Measurements from ENCODE around the gene ZNF598. TPM values are rescaled to one million over a fixed set of nuclear protein-coding genes. Genes with fewer than 3 reads are reported as not detected.

Gene ZNF598
- total and polyA plus RNA-seq, 7 donors = 12.8 to 57.0 (median 20.3) TPM

DNA sequence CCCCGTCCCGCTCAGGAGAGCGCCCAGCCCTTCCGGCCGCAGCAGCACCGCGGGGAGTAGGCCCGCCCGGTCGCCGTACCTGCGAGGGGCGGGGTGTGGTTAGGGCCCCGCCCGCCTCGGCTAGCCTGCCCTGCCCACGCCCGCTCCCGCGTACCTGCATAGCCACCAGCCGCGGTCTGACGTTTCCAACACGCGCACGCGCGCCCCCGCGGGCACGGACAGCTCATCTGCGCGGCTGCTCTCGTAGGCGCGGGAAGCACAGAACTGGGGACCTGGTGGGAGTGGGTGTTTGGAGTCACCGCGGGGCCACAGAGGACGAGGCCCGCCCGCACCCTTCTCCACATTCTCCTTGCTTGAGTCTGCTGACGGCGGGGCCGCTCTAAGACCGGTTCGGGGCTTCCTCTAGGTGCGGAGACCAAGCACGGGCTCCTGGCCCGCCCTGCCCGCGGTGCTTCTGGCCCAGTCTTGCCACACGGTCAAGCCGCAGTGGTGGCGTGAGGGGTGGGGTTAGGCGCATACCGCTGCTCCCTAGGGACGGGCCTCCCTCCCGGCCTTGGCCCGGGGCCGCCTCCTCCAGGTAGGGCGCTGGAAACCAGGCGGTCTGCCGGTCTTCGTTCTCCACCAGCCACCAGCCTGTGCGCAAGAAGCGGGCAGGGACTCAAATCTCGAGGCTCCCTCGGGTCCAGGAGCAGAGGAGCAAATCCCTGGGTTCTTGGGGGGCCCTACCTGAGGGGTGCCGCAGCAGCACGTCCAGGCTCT lies 30.2 kb downstream of the ZNF598 start:
- DNase-seq = no peak
- Histone ChIP-seq H3K4me3 (no peak overlapping the region), H3K27ac (no peak overlapping the region), H3K9me3 (no peaks in the 10 kb centered on the region), H3K36me3 (peaks cover 40 to 46% (median 42%) of the 10 kb centered on the region in 4 donors), H3K27me3 (peaks cover 35 to 88% (median 71%) of the 10 kb centered on the region in 3 donors), H3K4me1 (peaks cover 0 to 19% (median 12%) of the 10 kb centered on the region in 4 donors)
- intact Hi-C loops (cut with DNase I) = no loop called here
- WGBS, 2 donors = 6 to 23% methylated on average over 70 of the region's 70 CpGs
- TF ChIP-seq, protein P1, sequence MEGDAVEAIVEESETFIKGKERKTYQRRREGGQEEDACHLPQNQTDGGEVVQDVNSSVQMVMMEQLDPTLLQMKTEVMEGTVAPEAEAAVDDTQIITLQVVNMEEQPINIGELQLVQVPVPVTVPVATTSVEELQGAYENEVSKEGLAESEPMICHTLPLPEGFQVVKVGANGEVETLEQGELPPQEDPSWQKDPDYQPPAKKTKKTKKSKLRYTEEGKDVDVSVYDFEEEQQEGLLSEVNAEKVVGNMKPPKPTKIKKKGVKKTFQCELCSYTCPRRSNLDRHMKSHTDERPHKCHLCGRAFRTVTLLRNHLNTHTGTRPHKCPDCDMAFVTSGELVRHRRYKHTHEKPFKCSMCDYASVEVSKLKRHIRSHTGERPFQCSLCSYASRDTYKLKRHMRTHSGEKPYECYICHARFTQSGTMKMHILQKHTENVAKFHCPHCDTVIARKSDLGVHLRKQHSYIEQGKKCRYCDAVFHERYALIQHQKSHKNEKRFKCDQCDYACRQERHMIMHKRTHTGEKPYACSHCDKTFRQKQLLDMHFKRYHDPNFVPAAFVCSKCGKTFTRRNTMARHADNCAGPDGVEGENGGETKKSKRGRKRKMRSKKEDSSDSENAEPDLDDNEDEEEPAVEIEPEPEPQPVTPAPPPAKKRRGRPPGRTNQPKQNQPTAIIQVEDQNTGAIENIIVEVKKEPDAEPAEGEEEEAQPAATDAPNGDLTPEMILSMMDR (IDR thresholded peaks at IDR 0.05) = no peak
- peak in 1 of 4 donors; percentile 38 for TF ChIP-seq POLR2AphosphoS5 (IDR thresholded peaks at IDR 0.05)
- TF ChIP-seq EP300 (IDR thresholded peaks at IDR 0.05) = no peak
- TF ChIP-seq POLR2A (IDR thresholded peaks at IDR 0.05) = peak in 1 of 2 donors; percentile 51

DNA sequence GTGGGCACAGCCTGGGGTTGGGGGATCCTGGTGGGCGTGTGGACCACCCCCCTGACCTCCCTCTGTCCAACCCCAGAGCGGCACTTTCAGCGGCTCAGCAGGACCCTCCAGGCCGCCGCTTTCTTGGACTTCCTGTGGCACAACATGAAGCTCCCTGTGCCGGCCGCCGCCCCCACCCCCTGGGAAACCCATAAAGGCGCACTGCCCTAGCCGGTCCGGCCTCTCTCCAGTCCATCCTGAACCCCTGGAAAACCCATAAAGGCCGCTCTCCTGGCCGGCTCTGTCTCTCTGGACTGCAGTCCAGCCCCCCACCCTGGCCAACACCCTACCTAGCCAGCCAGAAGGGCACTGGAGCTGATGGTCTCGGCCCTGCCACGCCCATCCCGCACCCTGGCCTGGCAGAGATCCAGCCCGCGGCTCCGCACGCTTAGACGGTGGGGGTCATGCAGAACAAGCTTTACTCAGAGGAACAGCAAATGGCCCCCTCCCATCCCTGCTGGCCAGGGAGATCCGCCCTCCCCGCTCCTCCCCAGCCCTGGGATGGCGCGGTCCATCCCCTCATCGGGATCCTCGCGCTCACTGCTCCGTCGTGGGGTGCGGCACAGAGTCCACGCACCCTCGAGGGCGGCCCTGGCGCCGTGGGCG lies 31.0 kb downstream of the ZNF598 start:
- Histone ChIP-seq H3K36me3 (peaks cover 43 to 52% (median 45%) of the 10 kb centered on the region in 4 donors), H3K9me3 (no peaks in the 10 kb centered on the region), H3K4me1 (peaks cover 0 to 17% (median 10%) of the 10 kb centered on the region in 4 donors), H3K4me3 (no peak overlapping the region), H3K27me3 (peaks cover 35 to 94% (median 71%) of the 10 kb centered on the region in 3 donors), H3K27ac (no peak overlapping the region)
- TF ChIP-seq EP300 (IDR thresholded peaks at IDR 0.05) (no peak), POLR2A (IDR thresholded peaks at IDR 0.05) (no peak), POLR2AphosphoS5 (IDR thresholded peaks at IDR 0.05) (no peak)
- TF ChIP-seq, protein P1 (IDR thresholded peaks at IDR 0.05) = no peak
- 35 to 74% methylated on average over 37 of the region's 37 CpGs for WGBS, 2 donors
- intact Hi-C loops (cut with DNase I) = no loop called here
- no peak for DNase-seq

DNA sequence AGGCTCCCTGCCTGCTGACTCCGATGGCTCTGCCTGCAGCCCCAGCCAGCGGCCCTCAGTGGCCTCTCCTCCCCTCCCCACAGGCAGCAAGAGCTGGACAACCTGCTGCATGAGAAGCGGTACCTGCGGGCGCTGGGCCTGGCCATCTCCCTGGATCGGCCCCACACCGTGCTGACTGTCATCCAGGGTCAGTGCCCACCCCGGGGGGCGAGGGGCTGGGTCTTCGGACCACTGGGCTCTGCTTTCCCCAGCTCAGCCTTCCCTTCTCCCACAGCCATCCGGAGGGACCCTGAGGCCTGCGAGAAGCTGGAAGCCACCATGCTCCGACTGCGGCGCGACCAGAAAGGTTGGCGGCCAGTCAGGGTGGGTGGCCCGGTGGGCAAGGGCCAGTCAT lies 31.7 kb downstream of the ZNF598 start:
- no peaks in the 10 kb centered on the region for H3K9me3 ChIP-seq
- no peak overlapping the region for H3K4me3 ChIP-seq
- H3K27me3 ChIP-seq = peaks cover 35 to 90% (median 71%) of the 10 kb centered on the region in 3 donors
- H3K36me3 ChIP-seq = peaks cover 43 to 52% (median 45%) of the 10 kb centered on the region in 4 donors
- peaks cover 0 to 18% (median 11%) of the 10 kb centered on the region in 4 donors for H3K4me1 ChIP-seq
- no peak for DNase-seq
- 95 to 97% methylated on average over 18 of the region's 18 CpGs for WGBS, 2 donors
- TF ChIP-seq POLR2AphosphoS5 (IDR thresholded peaks at IDR 0.05) = no peak
- TF ChIP-seq, protein P1 (IDR thresholded peaks at IDR 0.05) = no peak
- no peak for TF ChIP-seq EP300 (IDR thresholded peaks at IDR 0.05)
- TF ChIP-seq POLR2A (IDR thresholded peaks at IDR 0.05) = no peak
- no peak overlapping the region for H3K27ac ChIP-seq
- intact Hi-C loops (cut with DNase I) = no loop called here

DNA sequence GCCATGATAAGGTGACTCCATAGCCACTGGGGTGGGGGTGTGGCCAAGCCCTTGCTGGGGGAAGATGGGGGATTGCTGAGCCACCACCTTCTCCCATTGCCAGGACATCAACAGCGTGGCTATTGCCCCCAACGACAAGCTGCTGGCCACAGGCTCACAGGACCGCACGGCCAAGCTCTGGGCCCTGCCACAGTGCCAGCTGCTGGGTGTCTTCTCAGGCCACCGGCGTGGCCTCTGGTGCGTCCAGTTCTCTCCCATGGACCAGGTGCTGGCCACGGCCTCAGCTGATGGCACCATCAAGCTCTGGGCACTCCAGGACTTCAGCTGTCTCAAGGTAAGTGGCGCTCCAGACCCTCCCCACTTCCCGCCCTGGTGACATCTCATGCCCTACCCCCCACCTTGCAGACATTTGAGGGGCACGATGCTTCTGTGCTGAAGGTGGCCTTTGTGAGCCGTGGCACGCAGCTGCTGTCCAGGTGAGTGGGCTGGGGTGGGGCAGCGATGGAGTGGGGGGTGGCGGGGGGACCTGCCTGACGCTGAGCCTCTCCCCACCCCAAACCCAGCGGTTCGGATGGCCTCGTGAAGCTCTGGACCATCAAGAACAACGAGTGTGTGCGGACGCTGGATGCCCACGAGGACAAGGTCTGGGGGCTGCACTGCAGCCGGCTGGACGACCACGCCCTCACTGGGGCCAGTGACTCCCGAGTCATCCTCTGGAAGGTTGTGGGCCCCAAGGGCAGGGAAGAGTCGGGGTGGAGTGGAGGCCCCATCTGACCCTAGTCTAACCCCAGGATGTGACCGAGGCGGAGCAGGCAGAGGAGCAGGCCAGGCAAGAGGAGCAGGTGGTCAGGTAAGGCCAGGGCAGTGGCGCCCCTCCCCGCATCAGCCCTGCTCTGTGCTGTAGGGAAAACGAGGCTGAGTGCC lies 32.4 kb downstream of the ZNF598 start:
- DNase-seq = no peak
- Histone ChIP-seq H3K4me3 (no peak overlapping the region), H3K27me3 (peaks cover 34 to 84% (median 66%) of the 10 kb centered on the region in 3 donors), H3K4me1 (peaks cover 0 to 24% (median 17%) of the 10 kb centered on the region in 4 donors), H3K9me3 (no peaks in the 10 kb centered on the region), H3K27ac (no peak overlapping the region), H3K36me3 (peaks cover 43 to 52% (median 45%) of the 10 kb centered on the region in 4 donors)
- TF ChIP-seq POLR2A (IDR thresholded peaks at IDR 0.05) (no peak), POLR2AphosphoS5 (IDR thresholded peaks at IDR 0.05) (no peak), EP300 (IDR thresholded peaks at IDR 0.05) (no peak)
- TF ChIP-seq, protein P1 (IDR thresholded peaks at IDR 0.05) = no peak
- WGBS, 2 donors = 88 to 94% methylated on average over 33 of the region's 33 CpGs
- intact Hi-C loops (cut with DNase I) = no loop called here
